Measurements from ENCODE around the gene STX1B. TPM values are rescaled to one million over a fixed set of nuclear protein-coding genes. Genes with fewer than 3 reads are reported as not detected.

The STX1B gene
- total RNA-seq, 6 experiments from 2014 or later = 6.7 to 9.9 (median 7.1) TPM

- H3K27me3 Mint-ChIP-seq (ENCODE audit: insufficient read depth) = peaks cover 9% of the 10 kb centered on the region; the same call in 1 of the 2 replicates
- TF ChIP-seq, protein P1, sequence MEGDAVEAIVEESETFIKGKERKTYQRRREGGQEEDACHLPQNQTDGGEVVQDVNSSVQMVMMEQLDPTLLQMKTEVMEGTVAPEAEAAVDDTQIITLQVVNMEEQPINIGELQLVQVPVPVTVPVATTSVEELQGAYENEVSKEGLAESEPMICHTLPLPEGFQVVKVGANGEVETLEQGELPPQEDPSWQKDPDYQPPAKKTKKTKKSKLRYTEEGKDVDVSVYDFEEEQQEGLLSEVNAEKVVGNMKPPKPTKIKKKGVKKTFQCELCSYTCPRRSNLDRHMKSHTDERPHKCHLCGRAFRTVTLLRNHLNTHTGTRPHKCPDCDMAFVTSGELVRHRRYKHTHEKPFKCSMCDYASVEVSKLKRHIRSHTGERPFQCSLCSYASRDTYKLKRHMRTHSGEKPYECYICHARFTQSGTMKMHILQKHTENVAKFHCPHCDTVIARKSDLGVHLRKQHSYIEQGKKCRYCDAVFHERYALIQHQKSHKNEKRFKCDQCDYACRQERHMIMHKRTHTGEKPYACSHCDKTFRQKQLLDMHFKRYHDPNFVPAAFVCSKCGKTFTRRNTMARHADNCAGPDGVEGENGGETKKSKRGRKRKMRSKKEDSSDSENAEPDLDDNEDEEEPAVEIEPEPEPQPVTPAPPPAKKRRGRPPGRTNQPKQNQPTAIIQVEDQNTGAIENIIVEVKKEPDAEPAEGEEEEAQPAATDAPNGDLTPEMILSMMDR (IDR thresholded peaks at IDR 0.05) = no peak
- H3K27ac Mint-ChIP-seq = peak within 1 kb of the TSS; percentile 99
- DNase-seq = peak; percentile 96
- no peaks in the 10 kb centered on the region for H3K9me3 Mint-ChIP-seq
- peak within 1 kb of the TSS; percentile 97 for H3K4me3 Mint-ChIP-seq
- peaks cover 22% of the 10 kb centered on the region for H3K4me1 Mint-ChIP-seq (ENCODE audit: low read depth)
- H3K36me3 Mint-ChIP-seq (ENCODE audit: low read depth) = peaks cover 23% of the 10 kb centered on the region; the same call in 1 of the 2 replicates
Observed at GRCh38 chr16:30957456-30958174, 52.8 kb downstream of the STX1B start, which contains the start of gene SETD1A. Gene SETD1A (plus strand): TSS chr16:30957754. CDS start chr16:30958732, 978 bp downstream.

DNA sequence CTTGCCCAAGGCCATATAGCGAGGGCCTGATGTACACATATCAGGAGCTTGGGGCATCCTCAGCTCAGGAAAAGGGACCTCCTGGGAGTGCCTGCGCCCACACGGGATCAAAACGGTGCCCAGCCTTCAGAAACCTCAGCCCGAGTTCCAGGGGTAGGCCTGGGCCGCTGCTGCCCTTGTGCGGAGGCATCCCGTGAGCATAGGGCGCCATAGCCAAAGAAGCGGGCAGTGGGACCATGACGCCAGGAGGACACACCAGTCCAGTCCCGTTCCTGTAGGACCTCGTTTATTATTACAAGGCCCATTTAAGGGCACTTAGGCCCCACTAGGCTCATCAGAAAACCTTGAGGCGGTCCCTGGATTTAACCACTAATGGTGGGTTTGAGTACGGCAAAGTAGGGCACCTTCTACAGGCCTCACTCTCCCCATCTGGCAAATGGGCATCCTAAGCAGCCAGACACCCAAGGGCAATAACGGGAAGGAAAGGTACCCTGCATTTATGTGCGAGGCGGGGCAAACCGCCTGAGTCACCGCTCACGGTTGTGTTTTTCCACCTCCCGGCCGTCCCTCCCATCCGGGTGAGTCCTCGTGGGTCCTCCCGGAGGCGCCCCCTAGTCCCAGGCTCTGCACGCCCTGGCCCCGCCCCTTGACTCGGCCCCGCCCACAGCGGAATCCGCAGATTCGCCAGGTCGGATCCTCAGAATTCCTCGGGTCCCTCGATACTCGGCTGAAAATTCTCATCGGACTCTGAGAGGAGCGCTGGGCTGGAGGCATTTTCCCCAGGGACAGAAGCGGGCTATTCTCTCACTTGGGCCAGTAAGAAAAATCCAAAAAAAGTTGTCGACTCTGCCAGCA is 53.6 kb downstream of the STX1B start:
- Mint-ChIP-seq H3K27me3 (ENCODE audit: insufficient read depth) (peaks cover 9% of the 10 kb centered on the region; the same call in 1 of the 2 replicates), H3K9me3 (no peaks in the 10 kb centered on the region), H3K4me1 (ENCODE audit: low read depth) (peaks cover 22% of the 10 kb centered on the region), H3K36me3 (ENCODE audit: low read depth) (peaks cover 23% of the 10 kb centered on the region; the same call in 1 of the 2 replicates), H3K27ac (peak overlapping the region; percentile 99), H3K4me3 (peak overlapping the region; percentile 97)
- TF ChIP-seq, protein P1 (IDR thresholded peaks at IDR 0.05) = peak; percentile 58
- DNase-seq = peak; percentile 87

DNA sequence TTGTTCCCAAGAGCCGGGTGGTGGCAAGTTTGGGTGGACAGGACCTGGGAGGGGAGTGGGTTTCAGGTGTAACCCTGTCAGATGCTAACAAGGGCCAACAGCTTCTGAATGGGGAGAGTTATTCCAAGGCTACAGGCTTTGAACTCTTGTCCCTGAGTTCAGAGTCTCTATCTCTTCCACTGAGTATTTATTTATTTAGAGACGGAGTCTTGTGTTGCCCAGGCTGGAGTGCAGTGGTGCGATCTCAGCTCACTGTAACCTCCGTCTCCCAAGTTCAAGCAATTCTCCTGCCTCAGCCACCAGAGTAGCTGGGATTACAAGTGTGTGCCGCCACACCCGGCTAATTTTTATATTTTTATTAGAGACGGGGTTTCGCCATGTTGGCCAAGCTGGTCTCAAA is 55.4 kb downstream of the STX1B start:
- TF ChIP-seq, protein P1 (IDR thresholded peaks at IDR 0.05) = no peak
- Mint-ChIP-seq H3K27me3 (ENCODE audit: insufficient read depth) (peaks cover 12% of the 10 kb centered on the region; the same call in 1 of the 2 replicates), H3K36me3 (ENCODE audit: low read depth) (peaks cover 12% of the 10 kb centered on the region; the same call in 1 of the 2 replicates), H3K4me1 (ENCODE audit: low read depth) (peaks cover 25% of the 10 kb centered on the region), H3K4me3 (no peak overlapping the region), H3K27ac (no peak overlapping the region), H3K9me3 (no peaks in the 10 kb centered on the region)
- no peak for DNase-seq

DNA sequence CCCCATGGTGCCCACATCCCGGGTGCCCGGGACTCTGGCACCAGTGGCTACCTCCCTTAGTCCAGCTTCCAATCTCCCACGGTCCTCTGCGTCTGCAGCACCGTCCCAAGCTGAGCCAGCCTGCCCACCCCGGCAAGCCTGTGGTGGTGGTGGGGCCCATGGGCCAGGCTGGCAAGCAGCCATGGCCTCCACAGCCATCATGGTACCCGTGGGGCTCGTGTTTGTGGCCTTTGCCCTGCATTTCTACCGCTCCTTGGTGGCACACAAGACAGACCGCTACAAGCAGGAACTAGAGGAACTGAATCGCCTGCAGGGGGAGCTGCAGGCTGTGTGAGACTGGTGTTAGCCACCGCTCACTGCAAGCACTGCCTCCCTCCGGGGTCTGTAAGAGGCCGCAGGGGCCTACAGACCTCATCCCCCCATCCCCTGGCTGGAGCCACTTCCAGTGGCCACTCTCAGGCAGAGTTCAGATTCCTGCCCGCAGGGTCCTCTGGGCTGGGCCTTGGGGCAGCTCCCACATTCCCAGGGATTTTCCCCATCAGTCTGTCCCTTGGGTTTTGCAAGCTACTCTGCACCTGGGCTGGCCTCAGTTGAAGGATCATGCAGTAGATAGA is 56.8 kb downstream of the STX1B start:
- TF ChIP-seq, protein P1 (IDR thresholded peaks at IDR 0.05) = peak; percentile 87
- peak; percentile 56 for DNase-seq
- no peak overlapping the region for H3K4me3 Mint-ChIP-seq

GRCh38 chr16:30953111-30953510 is 57.3 kb downstream of the STX1B start:
- Mint-ChIP-seq H3K4me3 (no peak overlapping the region), H3K27ac (no peak overlapping the region), H3K27me3 (ENCODE audit: insufficient read depth) (peaks cover 11% of the 10 kb centered on the region), H3K4me1 (ENCODE audit: low read depth) (peaks cover 13% of the 10 kb centered on the region), H3K36me3 (ENCODE audit: low read depth) (no peaks in the 10 kb centered on the region), H3K9me3 (no peaks in the 10 kb centered on the region)
- TF ChIP-seq, protein P1 (IDR thresholded peaks at IDR 0.05) = no peak
- DNase-seq = no peak

More for the DNA sequence above, 56.8 kb downstream of the STX1B start:
- H3K27me3 Mint-ChIP-seq (ENCODE audit: insufficient read depth) = peaks cover 14% of the 10 kb centered on the region
- peak overlapping the region; percentile 42 for H3K27ac Mint-ChIP-seq
- no peaks in the 10 kb centered on the region; the same call in 1 of the 2 replicates for H3K36me3 Mint-ChIP-seq (ENCODE audit: low read depth)
- peaks cover 17% of the 10 kb centered on the region for H3K4me1 Mint-ChIP-seq (ENCODE audit: low read depth)
- H3K9me3 Mint-ChIP-seq = no peaks in the 10 kb centered on the region
